Measurements from ENCODE around the gene GNA15.
"Not testable (repeated sequence)": the region's sequence is repeated elsewhere in the genome, so short reads cannot be mapped to it uniquely, and the experiment has no call there.

The GNA15 gene

GRCh38 chr19:3188627-3189596 lies 53.1 kb downstream of the GNA15 start:
- no peak for DNase-seq (ENCODE audit: low spot score)
- no peak for FAIRE-seq

DNA sequence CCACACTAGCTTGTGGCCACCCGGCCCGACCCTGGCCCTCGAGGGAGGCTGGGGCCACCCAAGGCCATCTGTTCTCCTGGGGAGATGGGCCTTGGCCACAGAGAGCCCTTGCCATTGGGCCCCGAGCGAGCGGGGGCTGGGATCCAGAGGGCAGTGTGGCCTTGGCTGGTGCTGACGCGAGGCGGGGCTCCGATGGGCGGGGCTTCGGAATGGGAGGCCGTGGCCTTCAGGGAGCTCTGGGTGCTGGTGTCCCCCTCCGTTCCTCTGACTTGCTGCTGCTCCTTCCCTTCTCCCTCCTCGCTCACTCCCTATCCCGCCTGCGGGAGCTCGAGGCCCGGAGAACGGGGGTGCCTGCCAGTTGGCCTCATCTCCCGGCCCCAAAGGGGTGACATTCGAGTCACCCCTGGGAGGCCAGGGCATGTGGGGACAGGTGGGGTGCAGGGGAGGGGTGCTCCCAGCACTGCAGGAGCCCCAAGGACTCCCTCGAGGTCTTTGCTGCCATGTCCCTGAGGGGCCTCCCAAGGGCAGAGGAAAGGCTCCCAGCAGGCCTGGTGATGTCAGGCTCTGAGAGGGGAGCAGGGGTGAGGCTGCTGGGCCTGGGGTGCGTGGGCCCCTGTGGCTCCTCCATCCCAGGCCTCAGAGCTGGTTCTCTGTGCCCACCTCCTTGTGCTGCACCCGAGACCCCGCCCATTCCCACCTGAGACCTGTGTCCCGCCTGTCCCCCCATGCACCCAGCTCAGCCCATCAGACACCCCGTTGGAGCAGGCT lies 54.1 kb downstream of the GNA15 start:
- no peak for DNase-seq (ENCODE audit: low spot score)
- no peak for FAIRE-seq

GRCh38 chr19:3190470-3190770 lies 54.6 kb downstream of the GNA15 start:
- DNase-seq (ENCODE audit: low spot score), result no peak
- FAIRE-seq, result no peak

GRCh38 chr19:3190921-3191805 lies 55.3 kb downstream of the GNA15 start:
- FAIRE-seq (no peak), DNase-seq (ENCODE audit: low spot score) (no peak)

GRCh38 chr19:3191806-3192104 lies 55.9 kb downstream of the GNA15 start:
- FAIRE-seq, result not testable (repeated sequence)

GRCh38 chr19:3192228-3192635 lies 56.4 kb downstream of the GNA15 start:
- DNase-seq (ENCODE audit: low spot score) (no peak), FAIRE-seq (no peak)

More at GRCh38 chr19:3191806-3192104, 55.9 kb downstream of the GNA15 start:
- DNase-seq (ENCODE audit: low spot score), result not testable (repeated sequence)

- DNase-seq (ENCODE audit: low spot score) (no peak), FAIRE-seq (no peak)
These were observed 56.9 kb downstream of the GNA15 start for GRCh38 chr19:3192684-3193083.

DNA sequence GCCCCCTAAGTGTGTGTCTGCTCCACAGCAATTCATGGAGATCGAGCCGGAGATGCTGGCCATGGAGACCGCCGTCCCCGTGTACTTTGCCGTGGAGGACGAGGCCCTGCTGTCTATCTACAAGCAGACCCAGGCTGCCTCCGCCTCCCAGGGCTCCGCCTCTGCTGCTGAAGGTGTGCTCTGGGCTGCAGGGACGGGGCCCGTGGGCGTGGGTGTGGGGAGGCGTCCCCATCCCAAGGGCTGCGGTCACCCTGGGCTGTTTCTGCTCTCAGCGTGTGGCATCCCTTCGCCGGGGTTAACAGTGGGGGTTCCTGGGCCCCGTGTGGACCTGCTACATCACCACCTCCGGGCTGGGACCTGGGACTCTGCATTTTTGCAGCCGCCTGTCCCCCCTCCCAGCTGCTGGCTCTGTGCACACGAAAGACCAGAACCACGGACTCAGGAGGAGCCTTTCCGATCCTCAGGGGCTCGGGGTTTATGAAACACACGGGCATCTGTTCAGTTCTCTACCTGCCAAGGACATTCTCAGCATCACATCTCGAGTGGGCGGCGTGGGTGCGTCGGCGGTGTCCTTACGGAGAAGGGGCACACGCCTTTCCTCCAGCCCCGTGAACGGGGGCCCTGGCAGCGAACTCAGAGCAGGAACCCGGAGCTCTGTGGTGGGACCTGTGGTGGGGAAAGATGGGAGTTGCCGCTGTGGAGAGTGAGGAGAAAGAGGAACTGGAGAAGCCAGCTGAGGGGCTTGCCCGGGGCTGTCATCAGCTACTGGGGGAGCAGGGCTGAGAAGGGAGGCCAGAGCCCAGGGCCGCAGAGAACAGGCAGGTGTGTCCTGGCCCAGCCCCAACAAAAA lies 57.6 kb downstream of the GNA15 start:
- DNase-seq (ENCODE audit: low spot score), result no peak
- no peak for FAIRE-seq

GRCh38 chr19:3194106-3195087 lies 58.6 kb downstream of the GNA15 start:
- DNase-seq (ENCODE audit: low spot score) (no peak), FAIRE-seq (no peak)

DNA sequence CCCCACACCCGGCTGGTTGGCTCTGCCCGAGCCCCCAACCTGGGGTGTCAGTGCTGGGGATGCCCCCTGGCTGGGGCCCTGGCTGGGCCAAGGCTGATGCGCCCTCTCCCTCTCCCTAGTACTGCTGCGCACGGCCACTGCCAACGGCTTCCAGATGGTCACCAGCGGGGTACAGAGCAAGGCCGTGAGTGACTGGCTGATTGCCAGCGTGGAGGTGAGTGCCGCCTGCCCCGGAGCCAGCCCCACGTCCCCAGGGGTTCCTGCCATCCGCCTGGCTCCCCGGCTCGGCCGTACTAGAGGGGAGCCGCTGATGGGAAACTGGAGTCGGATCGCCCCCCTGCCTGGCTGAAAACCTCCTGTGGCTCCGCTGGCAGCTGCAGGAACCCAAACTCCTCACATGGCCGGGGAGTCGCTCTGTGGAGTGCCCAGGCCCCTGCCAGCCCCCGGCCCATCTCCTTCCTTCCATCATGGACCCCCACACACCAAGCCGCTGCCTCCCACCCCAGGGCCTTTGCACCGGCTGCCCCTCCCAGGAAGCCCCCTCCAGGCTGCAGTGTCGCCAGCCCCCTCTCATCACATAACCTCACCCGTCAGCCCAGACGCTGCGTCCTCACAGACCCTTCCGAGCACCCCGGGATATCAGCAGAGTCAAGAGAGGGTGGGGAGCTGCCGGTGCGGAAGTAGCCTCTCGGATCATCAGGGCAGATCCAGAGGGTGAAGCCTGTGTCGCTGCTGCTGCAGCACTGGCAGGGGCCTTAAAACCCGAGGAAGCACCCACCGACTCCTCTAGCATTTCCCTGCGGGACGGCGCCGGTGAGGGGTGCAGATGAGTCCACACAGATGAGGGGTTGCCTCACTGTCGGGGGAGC lies 60.5 kb downstream of the GNA15 start:
- no peak for DNase-seq (ENCODE audit: low spot score)
- no peak for FAIRE-seq

- FAIRE-seq (no peak), DNase-seq (ENCODE audit: low spot score) (no peak)
These were observed 61.0 kb downstream of the GNA15 start for GRCh38 chr19:3196933-3197205.

GRCh38 chr19:3198901-3199700 lies 63.3 kb downstream of the GNA15 start:
- no peak for FAIRE-seq
- DNase-seq (ENCODE audit: low spot score), result no peak

DNA sequence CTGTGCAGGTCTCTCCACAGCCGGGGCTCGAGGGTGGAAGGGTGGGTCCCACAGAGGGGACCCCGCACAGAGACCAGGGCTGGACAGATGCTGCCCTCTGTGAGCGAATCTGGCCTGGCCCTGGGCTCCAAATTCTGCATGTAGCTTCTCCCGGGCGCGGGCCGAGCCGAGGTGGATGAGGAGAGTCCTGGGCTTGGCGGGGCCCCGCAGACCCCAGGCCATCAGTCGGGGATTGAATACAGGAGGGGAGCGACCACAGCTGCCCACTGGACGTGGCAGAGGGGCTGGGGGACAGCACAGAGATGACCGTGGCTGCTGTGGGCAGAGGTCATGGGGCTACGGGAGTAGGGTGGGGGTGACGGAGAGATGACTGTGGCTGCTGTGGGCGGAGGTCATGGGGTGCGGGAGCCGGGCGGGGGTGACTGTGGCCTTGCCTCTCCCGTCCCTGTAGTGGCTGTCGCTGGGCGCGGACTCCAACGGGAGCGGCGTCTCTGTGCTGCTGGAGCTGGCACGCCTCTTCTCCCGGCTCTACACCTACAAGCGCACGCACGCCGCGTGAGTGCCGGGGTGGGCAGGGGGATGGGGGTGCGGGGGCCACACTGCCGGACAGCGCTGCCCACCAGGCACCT lies 65.4 kb downstream of the GNA15 start:
- no peak for FAIRE-seq

DNA sequence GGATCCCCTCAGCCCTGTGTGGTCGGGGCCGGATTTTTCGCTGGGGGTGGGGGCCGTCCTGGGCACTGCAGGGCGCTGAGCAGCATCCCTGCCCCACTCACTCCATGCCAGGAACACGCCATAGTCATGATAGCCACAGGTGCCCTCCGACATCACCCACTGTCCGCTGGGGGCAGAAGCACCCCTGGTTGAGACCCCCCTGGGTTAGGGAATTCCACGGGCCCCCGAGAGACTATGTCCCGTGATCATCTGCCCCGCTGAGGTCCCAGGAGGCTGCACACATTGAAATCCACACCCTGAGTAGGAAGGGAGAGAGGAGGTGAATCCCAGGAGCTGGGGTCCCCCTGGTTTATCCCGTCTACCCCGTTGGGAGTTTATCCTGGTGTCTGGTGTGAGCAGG lies 66.1 kb downstream of the GNA15 start:
- DNase-seq (ENCODE audit: low spot score), result no peak

More for the DNA sequence above, 65.4 kb downstream of the GNA15 start:
- no peak for DNase-seq (ENCODE audit: low spot score)

DNA sequence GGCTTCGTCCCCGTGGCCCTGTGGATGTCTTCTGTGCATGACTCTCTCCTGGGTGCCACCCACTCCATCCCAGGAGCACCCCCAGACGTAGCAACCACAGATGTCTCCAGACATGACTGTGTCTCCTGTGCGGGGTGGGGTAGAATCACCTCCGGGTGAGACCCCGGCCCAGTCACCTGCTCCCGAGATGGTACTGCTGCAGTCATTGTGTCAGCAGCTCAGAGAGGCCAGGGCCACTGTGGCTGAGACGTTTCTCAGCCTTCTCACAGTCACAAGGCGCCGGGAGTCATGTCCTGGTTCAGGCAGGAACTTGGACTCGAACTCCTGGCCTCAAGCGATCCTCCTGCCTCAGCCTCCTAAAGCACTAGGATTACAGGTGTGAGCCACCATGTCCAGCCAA lies 66.5 kb downstream of the GNA15 start:
- FAIRE-seq (no peak), DNase-seq (ENCODE audit: low spot score) (no peak)

More for the DNA sequence above, 66.1 kb downstream of the GNA15 start:
- no peak for FAIRE-seq

- FAIRE-seq; DNase-seq (ENCODE audit: low spot score): not testable (repeated sequence)
These were observed 67.1 kb downstream of the GNA15 start for GRCh38 chr19:3202895-3203294.

Data from RCC 7860 (cell line).